PFSK-1 (cell line): ENCODE results near the gene RHOH.

ENCODE experiments used
- FOXP2 ChIP-seq: optimal IDR thresholded peaks from 2 replicates; pipeline ENCODE3; 2011; ENCODE audit warnings: borderline replicate concordance, control low read depth, inconsistent platforms; ENCODE audit not compliant: insufficient read depth; ENCODE audit errors: extremely low read length, extremely low read depth
- POLR2AphosphoS5 ChIP-seq: IDR thresholded peaks from 2 replicates; pipeline ENCODE4 v1.6.1; 2012; ENCODE audit warnings: low read depth, mild to moderate bottlenecking, control low read depth, low read length, moderate library complexity
- SIN3A ChIP-seq: IDR thresholded peaks from 2 replicates; pipeline ENCODE4 v1.6.1; 2012; ENCODE audit warnings: mild to moderate bottlenecking, low read length, moderate library complexity, borderline replicate concordance; ENCODE audit not compliant: insufficient read depth
- TAF1 ChIP-seq: IDR thresholded peaks from 2 replicates; pipeline ENCODE4 v1.6.1; 2012; ENCODE audit warnings: low read length, control low read depth, borderline replicate concordance; ENCODE audit not compliant: insufficient read depth
- TF ChIP-seq, protein P1 (sequence below), 2 experiments: IDR thresholded peaks; 2 replicates each; pipeline versions ENCODE4 v1.6.1 to v1.8.0; 2011 to 2012; ENCODE audit warnings: low read depth in 2 of 2, low read length in 2 of 2, control low read depth in 1 of 2, inconsistent platforms in 1 of 2, mild to moderate bottlenecking in 1 of 2, moderate library complexity in 1 of 2; ENCODE audit not compliant: insufficient read depth in 1 of 2

DNA sequence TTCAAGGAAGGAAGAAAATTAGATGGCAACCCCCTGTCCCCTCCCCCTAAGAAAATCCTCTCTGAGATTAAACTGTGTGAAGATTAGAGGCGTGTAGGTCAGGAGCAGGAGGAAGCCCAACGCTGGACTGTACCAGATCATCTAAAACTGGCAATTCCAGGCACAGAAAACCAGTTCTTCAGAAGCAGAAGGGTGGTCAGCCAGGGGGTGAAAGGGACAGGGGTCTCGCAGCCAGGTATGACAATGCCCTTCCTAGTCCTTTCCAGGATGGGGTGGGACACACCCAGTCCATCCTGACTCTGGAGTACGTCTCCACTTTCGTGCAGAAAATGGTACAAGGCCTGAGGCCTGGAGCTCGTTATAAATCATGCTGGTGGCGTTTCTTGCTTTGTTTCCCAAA lies 3.3 kb upstream of the RHOH start:
- no peak for TF ChIP-seq POLR2AphosphoS5
- no peak for TF ChIP-seq FOXP2
- TF ChIP-seq, protein P1, sequence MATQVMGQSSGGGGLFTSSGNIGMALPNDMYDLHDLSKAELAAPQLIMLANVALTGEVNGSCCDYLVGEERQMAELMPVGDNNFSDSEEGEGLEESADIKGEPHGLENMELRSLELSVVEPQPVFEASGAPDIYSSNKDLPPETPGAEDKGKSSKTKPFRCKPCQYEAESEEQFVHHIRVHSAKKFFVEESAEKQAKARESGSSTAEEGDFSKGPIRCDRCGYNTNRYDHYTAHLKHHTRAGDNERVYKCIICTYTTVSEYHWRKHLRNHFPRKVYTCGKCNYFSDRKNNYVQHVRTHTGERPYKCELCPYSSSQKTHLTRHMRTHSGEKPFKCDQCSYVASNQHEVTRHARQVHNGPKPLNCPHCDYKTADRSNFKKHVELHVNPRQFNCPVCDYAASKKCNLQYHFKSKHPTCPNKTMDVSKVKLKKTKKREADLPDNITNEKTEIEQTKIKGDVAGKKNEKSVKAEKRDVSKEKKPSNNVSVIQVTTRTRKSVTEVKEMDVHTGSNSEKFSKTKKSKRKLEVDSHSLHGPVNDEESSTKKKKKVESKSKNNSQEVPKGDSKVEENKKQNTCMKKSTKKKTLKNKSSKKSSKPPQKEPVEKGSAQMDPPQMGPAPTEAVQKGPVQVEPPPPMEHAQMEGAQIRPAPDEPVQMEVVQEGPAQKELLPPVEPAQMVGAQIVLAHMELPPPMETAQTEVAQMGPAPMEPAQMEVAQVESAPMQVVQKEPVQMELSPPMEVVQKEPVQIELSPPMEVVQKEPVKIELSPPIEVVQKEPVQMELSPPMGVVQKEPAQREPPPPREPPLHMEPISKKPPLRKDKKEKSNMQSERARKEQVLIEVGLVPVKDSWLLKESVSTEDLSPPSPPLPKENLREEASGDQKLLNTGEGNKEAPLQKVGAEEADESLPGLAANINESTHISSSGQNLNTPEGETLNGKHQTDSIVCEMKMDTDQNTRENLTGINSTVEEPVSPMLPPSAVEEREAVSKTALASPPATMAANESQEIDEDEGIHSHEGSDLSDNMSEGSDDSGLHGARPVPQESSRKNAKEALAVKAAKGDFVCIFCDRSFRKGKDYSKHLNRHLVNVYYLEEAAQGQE (IDR thresholded peaks at IDR 0.05; ENCODE audit: insufficient read depth in 1 of 2, low read depth in 2 of 2, low read length in 2 of 2) = no peak
- TF ChIP-seq SIN3A = no peak
- no peak for TF ChIP-seq TAF1
